ENCODE data around the gene GPR173.

The GPR173 gene

GRCh38 chrX:53071604-53072417 is 23.2 kb downstream of the GPR173 start:
- no peak for FAIRE-seq

GRCh38 chrX:53072418-53073114 is 24.0 kb downstream of the GPR173 start:
- FAIRE-seq, result no peak

GRCh38 chrX:53073115-53073586 is 24.6 kb downstream of the GPR173 start:
- no peak for FAIRE-seq

- no peak for FAIRE-seq
These were observed 26.4 kb downstream of the GPR173 start for GRCh38 chrX:53075011-53075410.

GRCh38 chrX:53076671-53077070 is 28.1 kb downstream of the GPR173 start:
- FAIRE-seq, result no peak

GRCh38 chrX:53077207-53078197 is 28.9 kb downstream of the GPR173 start:
- FAIRE-seq, result no peak

GRCh38 chrX:53078943-53079342 is 30.4 kb downstream of the GPR173 start:
- no peak for FAIRE-seq

- no peak for FAIRE-seq
These were observed 32.3 kb downstream of the GPR173 start for GRCh38 chrX:53080628-53081580.

GRCh38 chrX:53081925-53082772 is 33.6 kb downstream of the GPR173 start, which contains the start of gene TSPYL2:
TSS of gene TSPYL2 (plus strand) at chrX:53082367. CDS start at chrX:53082499, 132 bp downstream.
- FAIRE-seq, result no peak

- FAIRE-seq, result no peak
These were observed 34.4 kb downstream of the GPR173 start for GRCh38 chrX:53082773-53083616.

- FAIRE-seq, result no peak
These were observed 35.5 kb downstream of the GPR173 start for GRCh38 chrX:53084043-53084570.

GRCh38 chrX:53084863-53085262 is 36.3 kb downstream of the GPR173 start:
- no peak for FAIRE-seq

GRCh38 chrX:53085661-53086229 is 37.2 kb downstream of the GPR173 start:
- no peak for FAIRE-seq

GRCh38 chrX:53086464-53086863 is 37.9 kb downstream of the GPR173 start:
- FAIRE-seq, result no peak

GRCh38 chrX:53087388-53087831 is 38.8 kb downstream of the GPR173 start:
- FAIRE-seq, result no peak

- FAIRE-seq, result no peak
These were observed 39.8 kb downstream of the GPR173 start for GRCh38 chrX:53088136-53088974.

- FAIRE-seq, result peak; percentile 21
These were observed 40.7 kb downstream of the GPR173 start for GRCh38 chrX:53089224-53089842.
